Esophagus muscularis mucosa (tissue), 3 donors: ENCODE data around the gene RAD9A.

Experiments
- POLR2A ChIP-seq: fragments of 450-650 bp; IDR thresholded peaks from one replicate; pipeline ENCODE4 v1.6.1; 2017; ENCODE audit warnings: antibody characterized with exemption, moderate library complexity, mild to moderate bottlenecking, low read depth
- POLR2AphosphoS5 ChIP-seq, 2 donors: sonication (generic); formaldehyde crosslinking; IDR thresholded peaks; one replicate each; pipeline ENCODE4 v1.6.1; 2017; ENCODE audit warnings: antibody characterized with exemption in 2 of 2
- TF ChIP-seq, protein P1 (sequence below), 3 experiments: fragments of 200-600 bp in 2 of 3; fragments of 450-650 bp in 1 of 3; sonication (generic) in 2 of 3; IDR thresholded peaks; one replicate each; pipeline ENCODE4 v1.5.1; 2017 to 2019; ENCODE audit warnings: antibody characterized with exemption in 3 of 3, mild to moderate bottlenecking in 2 of 3, moderate library complexity in 1 of 3

GRCh38 chr11:67400251-67400941 lies 8.6 kb downstream of the RAD9A start:
- TF ChIP-seq, protein P1, sequence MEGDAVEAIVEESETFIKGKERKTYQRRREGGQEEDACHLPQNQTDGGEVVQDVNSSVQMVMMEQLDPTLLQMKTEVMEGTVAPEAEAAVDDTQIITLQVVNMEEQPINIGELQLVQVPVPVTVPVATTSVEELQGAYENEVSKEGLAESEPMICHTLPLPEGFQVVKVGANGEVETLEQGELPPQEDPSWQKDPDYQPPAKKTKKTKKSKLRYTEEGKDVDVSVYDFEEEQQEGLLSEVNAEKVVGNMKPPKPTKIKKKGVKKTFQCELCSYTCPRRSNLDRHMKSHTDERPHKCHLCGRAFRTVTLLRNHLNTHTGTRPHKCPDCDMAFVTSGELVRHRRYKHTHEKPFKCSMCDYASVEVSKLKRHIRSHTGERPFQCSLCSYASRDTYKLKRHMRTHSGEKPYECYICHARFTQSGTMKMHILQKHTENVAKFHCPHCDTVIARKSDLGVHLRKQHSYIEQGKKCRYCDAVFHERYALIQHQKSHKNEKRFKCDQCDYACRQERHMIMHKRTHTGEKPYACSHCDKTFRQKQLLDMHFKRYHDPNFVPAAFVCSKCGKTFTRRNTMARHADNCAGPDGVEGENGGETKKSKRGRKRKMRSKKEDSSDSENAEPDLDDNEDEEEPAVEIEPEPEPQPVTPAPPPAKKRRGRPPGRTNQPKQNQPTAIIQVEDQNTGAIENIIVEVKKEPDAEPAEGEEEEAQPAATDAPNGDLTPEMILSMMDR (IDR thresholded peaks at IDR 0.05) = no peak
- no peak for TF ChIP-seq POLR2A
- TF ChIP-seq POLR2AphosphoS5 (IDR thresholded peaks at IDR 0.05) = peak in 1 of 2 donors; percentile 74
